Measurements from ENCODE around the gene UTP20. TPM values are rescaled to one million over a fixed set of nuclear protein-coding genes. Genes with fewer than 3 reads are reported as not detected.

The UTP20 gene
- total and polyA plus RNA-seq, 4 donors, result 1.5 to 10.1 (median 4.4) TPM

DNA sequence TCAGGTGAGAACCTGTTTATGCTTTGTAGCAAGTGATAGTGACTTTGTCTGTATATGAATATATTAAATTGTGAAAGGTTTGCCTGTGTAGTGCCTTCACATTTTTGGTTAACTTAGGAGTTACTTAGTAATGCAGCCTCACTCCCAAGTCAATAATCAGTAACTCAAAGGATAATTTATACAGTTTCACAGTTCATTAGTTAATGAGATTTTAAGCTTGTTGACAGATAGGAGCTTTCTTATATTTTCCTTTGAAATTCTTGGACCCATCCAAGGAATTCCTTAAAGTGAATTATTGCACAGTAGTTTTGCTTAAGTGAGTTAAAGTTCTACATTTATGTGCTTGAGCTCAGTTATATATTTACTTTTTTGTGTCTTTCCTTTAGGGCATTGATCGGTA lies 50.7 kb downstream of the UTP20 start:
- H3K9ac ChIP-seq (ENCODE audit: low read depth in 1 of 2, low read length in 2 of 2), result no peak overlapping the region
- no peak overlapping the region for H3K27ac ChIP-seq (ENCODE audit: low read depth in 1 of 2, low read length in 2 of 2)
- WGBS, result 98% methylated on average over 1 of the region's 1 CpG
- H3K4me3 ChIP-seq (ENCODE audit: low read depth in 1 of 3, low read length in 3 of 3), result no peak overlapping the region
- DNase-seq (ENCODE audit: low spot score), result no peak
- no peaks in the 10 kb centered on the region for H3K9me3 ChIP-seq (ENCODE audit: control insufficient read depth in 4 of 4, low read length in 3 of 4)
- H3K27me3 ChIP-seq (ENCODE audit: control insufficient read depth in 4 of 4, insufficient read depth in 4 of 4, low read length in 3 of 4), result no peaks in the 10 kb centered on the region
- peaks cover 6 to 33% (median 24%) of the 10 kb centered on the region in 4 donors for H3K36me3 ChIP-seq (ENCODE audit: control insufficient read depth in 4 of 4, insufficient read depth in 3 of 4, low read depth in 1 of 4, low read length in 3 of 4)
- H3K4me1 ChIP-seq (ENCODE audit: control insufficient read depth in 4 of 4, insufficient read depth in 4 of 4, low read length in 3 of 4), result no peaks in the 10 kb centered on the region
- TF ChIP-seq HNF4G (IDR thresholded peaks at IDR 0.05) (no peak), RAD21 (IDR thresholded peaks at IDR 0.05) (no peak), SP1 (IDR thresholded peaks at IDR 0.05) (no peak), FOXA2 (IDR thresholded peaks at IDR 0.05) (no peak), EGR1 (IDR thresholded peaks at IDR 0.05; ENCODE audit: low read depth in 2 of 2) (no peak), GABPA (IDR thresholded peaks at IDR 0.05 in 1 of 2, conservative IDR thresholded peaks at IDR 0.05 in 1 of 2) (no peak), NR2F2 (IDR thresholded peaks at IDR 0.05) (no peak), JUND (IDR thresholded peaks at IDR 0.05) (no peak), TAF1 (conservative IDR thresholded peaks at IDR 0.05) (no peak)
- TF ChIP-seq, protein P1, sequence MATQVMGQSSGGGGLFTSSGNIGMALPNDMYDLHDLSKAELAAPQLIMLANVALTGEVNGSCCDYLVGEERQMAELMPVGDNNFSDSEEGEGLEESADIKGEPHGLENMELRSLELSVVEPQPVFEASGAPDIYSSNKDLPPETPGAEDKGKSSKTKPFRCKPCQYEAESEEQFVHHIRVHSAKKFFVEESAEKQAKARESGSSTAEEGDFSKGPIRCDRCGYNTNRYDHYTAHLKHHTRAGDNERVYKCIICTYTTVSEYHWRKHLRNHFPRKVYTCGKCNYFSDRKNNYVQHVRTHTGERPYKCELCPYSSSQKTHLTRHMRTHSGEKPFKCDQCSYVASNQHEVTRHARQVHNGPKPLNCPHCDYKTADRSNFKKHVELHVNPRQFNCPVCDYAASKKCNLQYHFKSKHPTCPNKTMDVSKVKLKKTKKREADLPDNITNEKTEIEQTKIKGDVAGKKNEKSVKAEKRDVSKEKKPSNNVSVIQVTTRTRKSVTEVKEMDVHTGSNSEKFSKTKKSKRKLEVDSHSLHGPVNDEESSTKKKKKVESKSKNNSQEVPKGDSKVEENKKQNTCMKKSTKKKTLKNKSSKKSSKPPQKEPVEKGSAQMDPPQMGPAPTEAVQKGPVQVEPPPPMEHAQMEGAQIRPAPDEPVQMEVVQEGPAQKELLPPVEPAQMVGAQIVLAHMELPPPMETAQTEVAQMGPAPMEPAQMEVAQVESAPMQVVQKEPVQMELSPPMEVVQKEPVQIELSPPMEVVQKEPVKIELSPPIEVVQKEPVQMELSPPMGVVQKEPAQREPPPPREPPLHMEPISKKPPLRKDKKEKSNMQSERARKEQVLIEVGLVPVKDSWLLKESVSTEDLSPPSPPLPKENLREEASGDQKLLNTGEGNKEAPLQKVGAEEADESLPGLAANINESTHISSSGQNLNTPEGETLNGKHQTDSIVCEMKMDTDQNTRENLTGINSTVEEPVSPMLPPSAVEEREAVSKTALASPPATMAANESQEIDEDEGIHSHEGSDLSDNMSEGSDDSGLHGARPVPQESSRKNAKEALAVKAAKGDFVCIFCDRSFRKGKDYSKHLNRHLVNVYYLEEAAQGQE (IDR thresholded peaks at IDR 0.05), result no peak
- TF ChIP-seq, protein P2, sequence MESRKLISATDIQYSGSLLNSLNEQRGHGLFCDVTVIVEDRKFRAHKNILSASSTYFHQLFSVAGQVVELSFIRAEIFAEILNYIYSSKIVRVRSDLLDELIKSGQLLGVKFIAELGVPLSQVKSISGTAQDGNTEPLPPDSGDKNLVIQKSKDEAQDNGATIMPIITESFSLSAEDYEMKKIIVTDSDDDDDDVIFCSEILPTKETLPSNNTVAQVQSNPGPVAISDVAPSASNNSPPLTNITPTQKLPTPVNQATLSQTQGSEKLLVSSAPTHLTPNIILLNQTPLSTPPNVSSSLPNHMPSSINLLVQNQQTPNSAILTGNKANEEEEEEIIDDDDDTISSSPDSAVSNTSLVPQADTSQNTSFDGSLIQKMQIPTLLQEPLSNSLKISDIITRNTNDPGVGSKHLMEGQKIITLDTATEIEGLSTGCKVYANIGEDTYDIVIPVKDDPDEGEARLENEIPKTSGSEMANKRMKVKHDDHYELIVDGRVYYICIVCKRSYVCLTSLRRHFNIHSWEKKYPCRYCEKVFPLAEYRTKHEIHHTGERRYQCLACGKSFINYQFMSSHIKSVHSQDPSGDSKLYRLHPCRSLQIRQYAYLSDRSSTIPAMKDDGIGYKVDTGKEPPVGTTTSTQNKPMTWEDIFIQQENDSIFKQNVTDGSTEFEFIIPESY (IDR thresholded peaks at IDR 0.05), result no peak

DNA sequence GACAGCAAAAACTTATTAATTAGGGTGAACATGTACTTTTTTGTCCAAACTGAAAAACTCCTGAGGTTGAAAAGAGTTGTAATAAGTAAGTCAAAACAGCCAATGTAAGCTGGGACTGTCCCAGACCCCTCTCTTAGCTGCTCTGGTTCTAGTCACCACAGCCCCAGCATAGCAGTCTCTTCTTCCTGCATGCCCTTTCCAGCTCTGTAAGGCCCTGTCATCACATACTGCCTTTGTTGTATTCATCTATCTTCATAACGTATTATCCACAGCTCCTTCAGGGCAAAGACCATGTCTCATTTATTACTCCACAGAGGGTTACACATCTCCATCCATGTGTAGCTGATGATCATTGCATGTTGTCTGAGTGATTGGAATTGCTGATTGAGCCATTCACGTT lies 56.5 kb downstream of the UTP20 start:
- H3K36me3 ChIP-seq (ENCODE audit: control insufficient read depth in 4 of 4, insufficient read depth in 3 of 4, low read depth in 1 of 4, low read length in 3 of 4), result peaks cover 3 to 29% (median 17%) of the 10 kb centered on the region in 4 donors
- TF ChIP-seq, protein P3, sequence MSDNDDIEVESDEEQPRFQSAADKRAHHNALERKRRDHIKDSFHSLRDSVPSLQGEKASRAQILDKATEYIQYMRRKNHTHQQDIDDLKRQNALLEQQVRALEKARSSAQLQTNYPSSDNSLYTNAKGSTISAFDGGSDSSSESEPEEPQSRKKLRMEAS (IDR thresholded peaks at IDR 0.05), result no peak
- TF ChIP-seq ATF3 (IDR thresholded peaks at IDR 0.05) (no peak), CTCF (IDR thresholded peaks at IDR 0.05; ENCODE audit: low read depth, low read length, missing input control) (no peak), NR2F2 (IDR thresholded peaks at IDR 0.05) (no peak), RXRA (IDR thresholded peaks at IDR 0.05) (no peak), GABPA (IDR thresholded peaks at IDR 0.05 in 1 of 2, conservative IDR thresholded peaks at IDR 0.05 in 1 of 2) (no peak), EGR1 (IDR thresholded peaks at IDR 0.05; ENCODE audit: low read depth in 2 of 2) (no peak), TAF1 (conservative IDR thresholded peaks at IDR 0.05) (no peak), SP1 (IDR thresholded peaks at IDR 0.05) (no peak), YY1 (IDR thresholded peaks at IDR 0.05) (no peak), JUND (IDR thresholded peaks at IDR 0.05) (no peak), HNF4G (IDR thresholded peaks at IDR 0.05) (no peak), HNF4A (conservative IDR thresholded peaks at IDR 0.05) (no peak), RAD21 (IDR thresholded peaks at IDR 0.05) (no peak), FOXA1 (IDR thresholded peaks at IDR 0.05) (no peak), FOXA2 (IDR thresholded peaks at IDR 0.05) (no peak)
- TF ChIP-seq, protein P1 (IDR thresholded peaks at IDR 0.05), result no peak
- TF ChIP-seq, protein P2 (IDR thresholded peaks at IDR 0.05), result no peak
- WGBS, result 94% methylated on average over 2 of the region's 2 CpGs

More for the DNA sequence above, 56.5 kb downstream of the UTP20 start:
- DNase-seq (ENCODE audit: low spot score), result no peak
- no peaks in the 10 kb centered on the region for H3K27me3 ChIP-seq (ENCODE audit: control insufficient read depth in 4 of 4, insufficient read depth in 4 of 4, low read length in 3 of 4)
- H3K4me1 ChIP-seq (ENCODE audit: control insufficient read depth in 4 of 4, insufficient read depth in 4 of 4, low read length in 3 of 4), result no peaks in the 10 kb centered on the region
- H3K9ac ChIP-seq (ENCODE audit: low read depth in 1 of 2, low read length in 2 of 2), result no peak overlapping the region
- H3K4me3 ChIP-seq (ENCODE audit: low read depth in 1 of 3, low read length in 3 of 3), result no peak overlapping the region
- no peak overlapping the region for H3K27ac ChIP-seq (ENCODE audit: low read depth in 1 of 2, low read length in 2 of 2)
- H3K9me3 ChIP-seq (ENCODE audit: control insufficient read depth in 4 of 4, low read length in 3 of 4), result no peaks in the 10 kb centered on the region
